ENCODE measurements around the gene UGT2A1.

UGT2A1 gene

GRCh38 chr4:69653147-69653546 lies at the start of gene UGT2A1:
Gene UGT2A1 (minus strand): TSS chr4:69653247. CDS start chr4:69647644, 5,603 bp downstream.
- H3K4me2 ChIP-seq (ENCODE audit: low read length): no peak within 1 kb of the TSS
- no peak within 1 kb of the TSS for H2AFZ ChIP-seq (ENCODE audit: low read depth, low read length)
- no peaks in the 10 kb centered on the region for H3K79me2 ChIP-seq (ENCODE audit: low read length)
- H3K27me3 ChIP-seq (ENCODE audit: low read depth, low read length): no peaks in the 10 kb centered on the region
- no peaks in the 10 kb centered on the region for H3K9me3 ChIP-seq (ENCODE audit: insufficient read depth, low read length)
- H3K36me3 ChIP-seq (replicated peaks; ENCODE audit: low read depth, low read length): no peaks in the 10 kb centered on the region
- no peak within 1 kb of the TSS for H3K4me3 ChIP-seq (ENCODE audit: low read length)
- H3K4me1 ChIP-seq (ENCODE audit: low read length): no peaks in the 10 kb centered on the region
- TF ChIP-seq EZH2phosphoT487 (IDR thresholded peaks at IDR 0.05; ENCODE audit: low read depth) (no peak), CTCF (IDR thresholded peaks at IDR 0.05; ENCODE audit: low read depth, low read length) (no peak)
- H4K20me1 ChIP-seq (ENCODE audit: insufficient read depth, low read length): no peaks in the 10 kb centered on the region
- H3K27ac ChIP-seq (ENCODE audit: low read length): no peak within 1 kb of the TSS
- no peak within 1 kb of the TSS for H3K9ac ChIP-seq (ENCODE audit: low read length)

- Histone ChIP-seq H3K79me2 (ENCODE audit: low read length) (no peaks in the 10 kb centered on the region), H4K20me1 (ENCODE audit: insufficient read depth, low read length) (no peaks in the 10 kb centered on the region), H3K9me3 (ENCODE audit: insufficient read depth, low read length) (no peaks in the 10 kb centered on the region), H3K4me1 (ENCODE audit: low read length) (peaks cover 19% of the 10 kb centered on the region), H3K4me2 (ENCODE audit: low read length) (no peak overlapping the region), H3K27ac (ENCODE audit: low read length) (no peak overlapping the region), H3K9ac (ENCODE audit: low read length) (no peak overlapping the region), H3K27me3 (ENCODE audit: low read depth, low read length) (no peaks in the 10 kb centered on the region), H3K36me3 (replicated peaks; ENCODE audit: low read depth, low read length) (no peaks in the 10 kb centered on the region), H2AFZ (ENCODE audit: low read depth, low read length) (no peak overlapping the region), H3K4me3 (ENCODE audit: low read length) (no peak overlapping the region)
- TF ChIP-seq EZH2phosphoT487 (IDR thresholded peaks at IDR 0.05; ENCODE audit: low read depth) (no peak), CTCF (IDR thresholded peaks at IDR 0.05; ENCODE audit: low read depth, low read length) (no peak)
These were observed 49.2 kb upstream of the UGT2A1 start for GRCh38 chr4:69702201-69702600.

- Histone ChIP-seq H3K79me2 (ENCODE audit: low read length) (no peaks in the 10 kb centered on the region), H3K4me2 (ENCODE audit: low read length) (no peak overlapping the region), H4K20me1 (ENCODE audit: insufficient read depth, low read length) (no peaks in the 10 kb centered on the region), H2AFZ (ENCODE audit: low read depth, low read length) (no peak overlapping the region), H3K9me3 (ENCODE audit: insufficient read depth, low read length) (no peaks in the 10 kb centered on the region), H3K9ac (ENCODE audit: low read length) (no peak overlapping the region), H3K4me1 (ENCODE audit: low read length) (peaks cover 19% of the 10 kb centered on the region), H3K4me3 (ENCODE audit: low read length) (no peak overlapping the region), H3K36me3 (replicated peaks; ENCODE audit: low read depth, low read length) (no peaks in the 10 kb centered on the region), H3K27ac (ENCODE audit: low read length) (no peak overlapping the region), H3K27me3 (ENCODE audit: low read depth, low read length) (no peaks in the 10 kb centered on the region)
- TF ChIP-seq EZH2phosphoT487 (IDR thresholded peaks at IDR 0.05; ENCODE audit: low read depth): no peak
- no peak for TF ChIP-seq CTCF (IDR thresholded peaks at IDR 0.05; ENCODE audit: low read depth, low read length)
These were observed 48.6 kb upstream of the UGT2A1 start for GRCh38 chr4:69701696-69702095.

GRCh38 chr4:69697536-69698242 lies 44.6 kb upstream of the UGT2A1 start:
- H4K20me1 ChIP-seq (ENCODE audit: insufficient read depth, low read length): no peaks in the 10 kb centered on the region
- no peak for TF ChIP-seq EZH2phosphoT487 (IDR thresholded peaks at IDR 0.05; ENCODE audit: low read depth)
- TF ChIP-seq CTCF (IDR thresholded peaks at IDR 0.05; ENCODE audit: low read depth, low read length): no peak
- H3K9ac ChIP-seq (ENCODE audit: low read length): no peak overlapping the region
- H2AFZ ChIP-seq (ENCODE audit: low read depth, low read length): no peak overlapping the region
- no peak overlapping the region for H3K4me2 ChIP-seq (ENCODE audit: low read length)
- H3K9me3 ChIP-seq (ENCODE audit: insufficient read depth, low read length): no peaks in the 10 kb centered on the region
- H3K4me3 ChIP-seq (ENCODE audit: low read length): no peak overlapping the region
- peaks cover 10% of the 10 kb centered on the region for H3K4me1 ChIP-seq (ENCODE audit: low read length)
- no peaks in the 10 kb centered on the region for H3K36me3 ChIP-seq (replicated peaks; ENCODE audit: low read depth, low read length)
- H3K27ac ChIP-seq (ENCODE audit: low read length): no peak overlapping the region
- no peaks in the 10 kb centered on the region for H3K79me2 ChIP-seq (ENCODE audit: low read length)
- no peaks in the 10 kb centered on the region for H3K27me3 ChIP-seq (ENCODE audit: low read depth, low read length)

Data from OCI-LY3 (cell line).